K562 (cell line): Measurements from ENCODE around the gene TYW1. TPM values are rescaled to one million over a fixed set of nuclear protein-coding genes. Genes with fewer than 3 reads are reported as not detected.
"Not testable (repeated sequence)": the region's sequence is repeated elsewhere in the genome, so short reads cannot be mapped to it uniquely, and the experiment has no call there.

ENCODE experiments used
- ATAC-seq: fragments of 200-7000 bp; cut with Tn5 transposase; 3 replicates; pipeline ENCODE4 v1.9.1; 2020; ENCODE audit warnings: moderate library complexity
- BruUV-seq: library from RNA; stranded (reverse); fragments of 400-500 nt; replicated peaks from 2 replicates; lab custom pipeline; 2021; lab: Mats Ljungman, UMichigan
- CTCF ChIA-PET: fragments of 300-600 bp; formaldehyde crosslinking; extraction: SDS; loops from one replicate; lab custom pipeline; 2021; ENCODE audit warnings: low intra/inter-chr PET ratio; lab: Yijun Ruan, JAX
- POLR2A ChIA-PET: fragments of 300-600, 350-650 bp; sonication (Branson Sonifier 250); formaldehyde crosslinking; extraction: SDS; loops from one replicate; lab custom pipeline; 2021; ENCODE audit warnings: antibody characterized with exemption, inconsistent platforms; lab: Yijun Ruan, JAX
- DNase-seq, 4 experiments: peaks; one replicate each; pipeline versions ENCODE4 v3.0.0 to v3.0.0-alpha.2; 2011 to 2018; ENCODE audit warnings: low spot score in 3 of 4, mixed read lengths in 3 of 4; ENCODE audit errors: extremely low read depth in 1 of 4
- FAIRE-seq: peaks from 2 replicates; lab custom pipeline; 2011; peaks lifted over from hg19 to GRCh38; lab: Jason Lieb, UNC
- H2AFZ ChIP-seq: 2 replicates; pipeline ENCODE4 v1.6.0; 2011; ENCODE audit warnings: low read depth, low read length, control low read depth, inconsistent platforms
- H3K27ac ChIP-seq: fragments of 200-600 bp; 3 replicates; pipeline ENCODE4 v1.8.0; 2011; ENCODE audit warnings: low read depth, mild to moderate bottlenecking, control low read depth, inconsistent platforms, low read length, moderate library complexity, mixed read lengths; ENCODE audit errors: extremely low read depth
- H3K27me3 ChIP-seq, 2 experiments: fragments of 300-600 bp in 1 of 2; 2 replicates in 1 of 2; 3 replicates in 1 of 2; pipeline versions ENCODE4 v1.6.0 to v1.8.0; 2011; ENCODE audit warnings: inconsistent platforms in 2 of 2, low read length in 2 of 2, mild to moderate bottlenecking in 1 of 2, mixed read lengths in 1 of 2, moderate library complexity in 1 of 2; ENCODE audit not compliant: control insufficient read depth in 2 of 2, insufficient read depth in 2 of 2
- H3K36me3 ChIP-seq: fragments of 300-600 bp; 3 replicates; pipeline ENCODE4 v1.8.0; 2011; ENCODE audit warnings: mild to moderate bottlenecking, low read length, inconsistent platforms; ENCODE audit not compliant: control insufficient read depth, insufficient read depth
- H3K4me1 ChIP-seq, 2 experiments: fragments of 200-600 bp in 1 of 2; replicated peaks in 1 of 2; 2 replicates in 1 of 2; 3 replicates in 1 of 2; pipeline versions ENCODE4 v1.5.1 to v1.8.0; 2011; ENCODE audit warnings: inconsistent platforms in 2 of 2, low read length in 2 of 2, mild to moderate bottlenecking in 1 of 2, mixed read lengths in 1 of 2, moderate library complexity in 1 of 2; ENCODE audit not compliant: control insufficient read depth in 2 of 2, insufficient read depth in 2 of 2
- H3K4me2 ChIP-seq: 2 replicates; pipeline ENCODE4 v1.6.1; 2011; ENCODE audit warnings: low read length, control low read depth, inconsistent platforms, mixed read lengths; ENCODE audit not compliant: insufficient read depth
- H3K4me3 ChIP-seq: fragments of 200-600 bp; sonication (generic), shearing (Covaris generic); 2 replicates; pipeline ENCODE4 v1.5.1; 2016; ENCODE audit warnings: control low read depth, inconsistent platforms
- H3K79me2 ChIP-seq: fragments of 200-600 bp; 3 replicates; pipeline ENCODE4 v1.8.0; 2011; ENCODE audit warnings: low read length, inconsistent platforms; ENCODE audit not compliant: control insufficient read depth, insufficient read depth
- H3K9ac ChIP-seq, 2 experiments: 2 replicates each; pipeline versions ENCODE4 v1.6.0 to v1.6.1; 2011; ENCODE audit warnings: low read depth in 2 of 2, low read length in 2 of 2, control low read depth in 1 of 2, inconsistent platforms in 1 of 2, mild to moderate bottlenecking in 1 of 2, mixed read lengths in 1 of 2; ENCODE audit not compliant: insufficient read depth in 1 of 2
- H3K9me1 ChIP-seq: one replicate; pipeline ENCODE4 v1.6.0; 2011; ENCODE audit warnings: inconsistent platforms, mild to moderate bottlenecking, low read length, moderate library complexity; ENCODE audit not compliant: control insufficient read depth, insufficient read depth
- H3K9me3 ChIP-seq: replicated peaks from 2 replicates; pipeline ENCODE4 v1.5.1; 2011; ENCODE audit warnings: low read depth, low read length, inconsistent platforms; ENCODE audit not compliant: control insufficient read depth, insufficient read depth
- H4K20me1 ChIP-seq: replicated peaks from 2 replicates; pipeline ENCODE4 v1.6.1; 2011; ENCODE audit warnings: low read length, inconsistent platforms, mixed read lengths; ENCODE audit not compliant: control insufficient read depth, insufficient read depth
- CEBPB ChIP-seq: fragments of 450-650 bp; IDR thresholded peaks from 2 replicates; pipeline ENCODE4 v1.6.1; 2016; ENCODE audit warnings: missing genetic modification characterization, missing compliant biosample characterization
- CEBPG ChIP-seq, 3 experiments: fragments of 200-800 bp in 1 of 3; sonication (Bioruptor generic) in 1 of 3; sonication (generic) in 1 of 3; formaldehyde crosslinking in 1 of 3; IDR thresholded peaks in 2 of 3; conservative IDR thresholded peaks in 1 of 3; 2 replicates each; pipeline versions ENCODE4 v1.6.1 to v1.8.0; 2016 to 2022; ENCODE audit warnings: missing compliant biosample characterization in 2 of 3, missing genetic modification characterization in 2 of 3, mild to moderate bottlenecking in 1 of 3, missing genetic modification reagents in 1 of 3
- PKNOX1 ChIP-seq: fragments of 450-650 bp; IDR thresholded peaks from 2 replicates; pipeline ENCODE4 v1.6.1; 2016
- WGBS: fragments of 100-300 bp; shearing (Covaris generic); methylation state at CpG from one replicate; pipeline ENCODE4 v1.1.6; 2016; ENCODE audit warnings: low coverage, mixed read lengths; ENCODE audit not compliant: insufficient coverage; ENCODE audit errors: missing lambda C conversion rate; 5-methylcytosine and 5-hydroxymethylcytosine counted together
- in situ Hi-C: fragments of 300-500 bp; cut with MboI; formaldehyde crosslinking; loops from 4 replicates; pipeline ENCODE4 v1.15.0; 2018; ENCODE audit warnings: inconsistent platforms, mixed read lengths
- intact Hi-C: fragments of 100-400 bp; cut with micrococcal nuclease; formaldehyde crosslinking; loops from 2 replicates; pipeline ENCODE4 v1.14.2; 2022
- polyA plus RNA-seq, 8 experiments: library from polyadenylated mRNA; depleted of rRNA in 4 of 8; stranded (reverse) in 5 of 8; unstranded in 3 of 8; fragments of >200 nt; fragmentation: Nextera tagmentation in 2 of 8; fragmentation: Illumina TruSeq in 1 of 8; extraction: Ambion mirVana in 2 of 8; extraction: Trizol in 1 of 8; gene quantifications; 2 replicates each; pipeline versions ENCODE4 v1.2.1 to v1.2.3, GENCODE V29; 2011 to 2014; ENCODE audit warnings: inconsistent platforms in 1 of 8, missing spikeins in 1 of 8
- total RNA-seq, 7 experiments: library from RNA; depleted of rRNA in 6 of 7; stranded (reverse); fragments of >200 nt in 6 of 7; fragmentation: Illumina TruSeq in 2 of 7; extraction: Trizol in 2 of 7; gene quantifications; 2 replicates each; pipeline versions ENCODE4 v1.2.1 to v1.2.3, GENCODE V29; 2011 to 2021; ENCODE audit warnings: low replicate concordance in 1 of 7

Gene TYW1
- total and polyA plus RNA-seq, 9 of the 15 experiments (the other 6 are each of a cell fraction or from before 2014, with no cell fraction given), result 17.4 to 32.0 (median 26.2) TPM

GRCh38 chr7:67130766-67131165 lies 134.1 kb downstream of the TYW1 start:
- H3K27ac ChIP-seq; POLR2A ChIA-PET; H3K4me1 ChIP-seq; H3K36me3 ChIP-seq; H3K4me3 ChIP-seq; in situ Hi-C loops; intact Hi-C loops; H3K79me2 ChIP-seq; BruUV-seq; H3K9ac ChIP-seq; H2AFZ ChIP-seq; H3K9me1 ChIP-seq; FAIRE-seq; H3K27me3 ChIP-seq; H3K9me3 ChIP-seq; ATAC-seq; H4K20me1 ChIP-seq; DNase-seq; H3K4me2 ChIP-seq; CTCF ChIA-PET; TF ChIP-seq CEBPG (CRISPR knock-in tag; IDR thresholded peaks at IDR 0.05): not testable (repeated sequence)
- 71% methylated on average over 1 of the region's 1 CpG for WGBS
- TF ChIP-seq CEBPG (tag; conservative IDR thresholded peaks at IDR 0.05 in 1 of 2, IDR thresholded peaks at IDR 0.05 in 1 of 2) (peak; percentile 9 to 36; a peak in 1 of 4 replicates), CEBPB (peak; percentile 55), PKNOX1 (peak; percentile 22; the same call in 1 of the 2 replicates)

DNA sequence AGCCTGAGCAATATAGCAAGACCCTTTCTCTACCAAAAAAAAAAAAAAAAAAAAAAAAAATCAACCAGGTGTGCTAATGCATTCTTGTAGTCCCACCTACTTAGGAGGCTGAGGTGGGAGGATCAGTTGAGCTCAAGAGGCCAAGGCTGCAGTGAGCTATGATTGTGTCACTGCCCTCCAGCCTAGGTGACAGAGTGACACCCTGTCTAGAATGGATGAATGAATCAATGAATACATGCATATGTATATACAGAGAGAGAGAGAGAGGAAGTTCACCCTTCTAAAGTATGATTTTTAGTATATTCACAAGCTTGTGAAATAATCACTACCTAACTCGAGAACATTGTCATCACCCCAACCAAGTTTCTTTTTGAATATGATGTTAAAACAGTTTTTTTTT lies 138.3 kb downstream of the TYW1 start:
- H3K9me1 ChIP-seq, H3K36me3 ChIP-seq, in situ Hi-C loops, H3K9ac ChIP-seq, H3K27ac ChIP-seq, ATAC-seq, H3K9me3 ChIP-seq, DNase-seq, CTCF ChIA-PET, H3K27me3 ChIP-seq, H2AFZ ChIP-seq, H3K79me2 ChIP-seq, POLR2A ChIA-PET, BruUV-seq, H4K20me1 ChIP-seq, H3K4me2 ChIP-seq, FAIRE-seq, intact Hi-C loops, H3K4me1 ChIP-seq, H3K4me3 ChIP-seq: not testable (repeated sequence)
- 60% methylated on average over 1 of the region's 1 CpG for WGBS

GRCh38 chr7:67135617-67136486 lies 139.2 kb downstream of the TYW1 start:
- H3K9me1 ChIP-seq, H4K20me1 ChIP-seq, DNase-seq, H3K27ac ChIP-seq, H3K27me3 ChIP-seq, H3K36me3 ChIP-seq, CTCF ChIA-PET, in situ Hi-C loops, H3K79me2 ChIP-seq, H3K4me3 ChIP-seq, H3K4me1 ChIP-seq, H3K9ac ChIP-seq, BruUV-seq, intact Hi-C loops, H3K9me3 ChIP-seq, POLR2A ChIA-PET, FAIRE-seq, ATAC-seq, H3K4me2 ChIP-seq, H2AFZ ChIP-seq: not testable (repeated sequence)
- 84% methylated on average over 3 of the region's 4 CpGs for WGBS
